ENCODE measurements around the gene CDK4.

Gene CDK4

DNA sequence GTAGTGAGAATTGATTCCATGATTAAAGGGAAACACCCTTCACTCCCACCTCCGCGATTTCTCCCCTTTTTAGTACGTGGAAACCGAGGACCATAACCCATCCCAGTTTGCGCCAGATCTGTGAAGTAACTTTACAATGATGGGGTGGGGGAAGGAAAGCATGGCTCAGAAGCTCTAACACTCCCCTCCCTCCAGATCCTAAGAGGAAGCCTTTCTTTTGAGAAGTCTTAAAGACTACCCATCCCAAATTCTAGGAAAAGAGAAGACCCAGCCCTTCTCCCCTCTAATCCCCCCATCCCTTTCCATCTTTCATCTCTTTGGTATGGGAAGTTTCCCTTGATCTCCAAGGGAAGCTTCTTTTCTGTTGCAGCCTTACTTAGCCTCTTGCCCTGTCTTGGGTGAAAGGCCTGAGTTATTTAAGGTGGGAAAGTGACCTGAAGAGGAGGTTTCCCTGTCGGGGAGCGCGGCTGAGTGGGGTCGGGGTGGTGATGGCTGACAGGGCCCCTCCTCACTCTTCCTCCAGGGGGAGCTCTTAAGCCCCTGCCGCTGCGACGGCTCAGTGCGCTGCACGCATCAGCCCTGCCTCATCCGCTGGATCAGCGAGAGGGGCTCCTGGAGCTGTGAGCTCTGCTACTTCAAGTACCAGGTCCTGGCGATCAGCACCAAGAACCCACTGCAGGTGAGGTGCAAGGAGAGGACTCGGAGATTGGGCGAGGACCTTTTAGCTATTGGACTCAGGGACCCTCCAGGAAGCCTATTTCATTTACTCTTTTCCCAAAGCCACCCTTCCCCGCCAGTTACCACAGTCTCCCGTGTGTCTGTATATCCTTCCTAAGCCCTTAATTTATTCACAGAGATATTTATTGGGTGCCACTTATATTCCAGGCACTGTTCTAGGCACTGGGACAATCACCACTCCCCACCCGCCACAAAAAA, 4.6 kb upstream of the CDK4 start:
- peak; percentile 56 to 68 for DNase-seq (ENCODE audit: low read depth in 2 of 2)

GRCh38 chr12:57755454-57756372, 3.6 kb upstream of the CDK4 start:
- DNase-seq (ENCODE audit: low read depth in 2 of 2), result no peak

DNA sequence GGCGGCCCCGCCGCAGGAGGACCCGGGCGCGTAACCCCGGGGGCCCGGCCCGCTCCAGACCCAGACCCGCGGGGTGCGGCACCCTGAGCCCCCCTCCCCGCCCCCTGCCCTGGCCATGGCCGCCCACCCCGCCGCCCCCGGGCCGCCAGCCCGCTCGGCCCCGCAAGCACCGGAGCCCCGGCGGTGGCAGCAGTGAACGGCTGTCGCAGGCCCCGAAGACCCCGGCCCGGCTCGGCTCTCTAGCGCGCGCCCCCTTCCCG, 3.0 kb upstream of the CDK4 start:
- no peak for DNase-seq (ENCODE audit: low read depth in 2 of 2)

DNA sequence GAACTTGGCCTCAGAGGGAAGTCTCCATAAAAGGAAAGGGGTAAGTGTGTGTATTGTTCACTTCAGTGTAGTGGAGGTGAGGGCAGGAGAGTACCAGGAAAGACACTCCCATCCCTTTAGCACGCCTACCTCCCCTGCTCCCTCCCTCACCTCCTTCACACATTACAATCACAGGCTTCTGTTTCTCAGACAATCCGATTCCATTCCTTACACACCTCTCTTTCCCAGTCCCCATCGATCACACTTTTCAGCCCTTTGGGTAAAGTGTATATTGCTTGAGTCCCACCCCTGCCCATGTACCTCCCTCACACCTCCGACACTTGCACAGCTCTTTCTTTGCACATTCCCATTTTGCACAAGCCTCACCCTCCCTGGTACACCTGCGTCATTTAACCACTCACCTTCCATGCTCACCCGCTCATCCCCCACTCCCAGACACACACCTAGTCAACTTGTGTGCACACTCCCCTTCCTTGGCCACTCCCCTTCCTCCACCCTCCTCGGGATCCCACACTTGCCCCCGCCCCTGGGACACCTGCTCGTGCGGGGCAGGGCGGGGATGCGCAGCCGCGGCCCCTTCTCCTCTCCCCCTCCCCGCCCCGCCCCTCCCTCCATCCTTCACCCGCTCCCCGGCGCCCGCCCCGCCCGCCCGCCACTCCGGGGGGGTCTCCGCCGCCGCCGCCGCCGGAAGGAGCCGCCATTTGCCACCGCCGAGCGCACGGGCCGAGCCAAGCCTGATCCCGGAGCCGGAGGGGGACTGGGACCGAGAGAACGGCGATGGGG, 2.5 kb upstream of the CDK4 start, which contains the start of gene MARCHF9:
TSS of gene MARCHF9 (plus strand) at position 693 of the 783 bp plus-strand sequence. CDS start 426 bp downstream, outside the sequence.
- DNase-seq (ENCODE audit: low read depth in 2 of 2), result peak; percentile 66 to 86

- DNase-seq (ENCODE audit: low read depth in 2 of 2), result no peak
Measured at GRCh38 chr12:57753756-57754337, 1.7 kb upstream of the CDK4 start.

DNA sequence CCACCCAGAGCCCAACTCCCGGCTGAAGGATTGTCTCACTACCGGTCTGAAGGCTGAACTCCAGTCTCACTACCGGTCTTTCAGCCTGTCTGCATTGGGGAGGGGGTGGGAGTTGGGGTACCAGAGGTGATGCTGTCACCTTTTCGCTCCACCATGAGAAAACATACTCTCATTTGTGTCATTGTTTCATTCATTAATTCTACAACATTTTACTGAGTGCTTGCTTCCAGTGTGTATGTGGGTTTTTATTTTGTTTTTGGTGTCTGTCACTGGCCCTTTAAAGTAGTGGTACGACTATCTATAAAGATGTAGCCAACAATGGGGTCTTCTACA, 524 bp upstream of the CDK4 start:
- DNase-seq (ENCODE audit: low read depth in 2 of 2), result no peak

DNA sequence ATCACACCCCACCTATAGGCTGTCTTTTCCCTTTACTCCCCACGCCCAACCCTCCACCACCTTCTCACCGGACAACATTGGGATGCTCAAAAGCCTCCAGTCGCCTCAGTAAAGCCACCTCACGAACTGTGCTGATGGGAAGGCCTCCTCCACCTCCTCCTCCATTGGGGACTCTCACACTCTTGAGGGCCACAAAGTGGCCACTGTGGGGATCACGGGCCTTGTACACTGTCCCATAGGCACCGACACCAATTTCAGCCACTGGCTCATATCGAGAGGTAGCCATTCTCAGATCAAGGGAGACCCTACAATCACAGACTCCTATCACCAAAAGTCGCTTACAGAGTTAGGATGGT, 700 bp downstream of the CDK4 start:
- DNase-seq (ENCODE audit: low read depth in 2 of 2), result no peak

- DNase-seq (ENCODE audit: low read depth in 2 of 2), result no peak
Measured at GRCh38 chr12:57750561-57751431, 1.3 kb downstream of the CDK4 start.

DNA sequence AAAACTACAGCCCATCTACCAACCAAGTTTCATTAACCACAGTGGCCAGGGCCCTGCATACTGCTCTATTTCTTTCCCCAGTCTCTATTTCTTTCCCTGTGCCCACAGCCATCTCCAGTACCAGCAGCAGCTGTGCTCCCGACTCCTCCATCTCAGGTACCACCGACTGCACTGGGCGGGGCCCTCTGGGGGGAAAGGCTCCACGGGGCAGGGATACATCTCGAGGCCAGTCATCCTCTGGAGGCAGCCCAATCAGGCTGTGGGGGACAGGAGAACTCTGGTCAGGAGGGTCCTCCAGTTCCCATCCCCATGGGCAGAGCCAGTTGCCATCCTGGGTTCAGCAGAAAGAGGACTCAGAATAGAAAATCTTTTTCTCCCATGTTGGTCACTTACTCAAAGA, 3.0 kb downstream of the CDK4 start:
- no peak for DNase-seq (ENCODE audit: low read depth in 2 of 2)

- no peak for DNase-seq (ENCODE audit: low read depth in 2 of 2)
Measured at GRCh38 chr12:57746025-57746424, 6.1 kb downstream of the CDK4 start.

DNA sequence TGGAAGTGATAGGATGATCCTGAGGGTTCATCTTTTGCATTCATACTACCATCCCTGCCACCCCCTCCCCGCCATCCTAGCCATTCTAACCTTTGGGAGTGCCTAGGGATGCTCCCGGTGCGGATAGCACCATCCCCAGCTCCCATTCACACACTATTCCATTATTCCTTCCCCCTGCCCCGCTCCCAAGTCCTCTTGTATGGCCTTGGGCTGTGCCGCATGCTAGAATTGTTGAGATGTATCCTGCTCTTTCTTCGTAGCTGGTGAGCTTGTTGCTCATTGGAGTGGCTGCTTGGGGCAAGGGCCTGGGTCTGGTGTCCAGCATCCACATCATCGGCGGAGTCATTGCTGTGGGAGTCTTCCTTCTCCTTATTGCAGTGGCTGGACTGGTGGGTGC, 6.6 kb downstream of the CDK4 start:
- DNase-seq (ENCODE audit: low read depth in 2 of 2), result no peak

DNA sequence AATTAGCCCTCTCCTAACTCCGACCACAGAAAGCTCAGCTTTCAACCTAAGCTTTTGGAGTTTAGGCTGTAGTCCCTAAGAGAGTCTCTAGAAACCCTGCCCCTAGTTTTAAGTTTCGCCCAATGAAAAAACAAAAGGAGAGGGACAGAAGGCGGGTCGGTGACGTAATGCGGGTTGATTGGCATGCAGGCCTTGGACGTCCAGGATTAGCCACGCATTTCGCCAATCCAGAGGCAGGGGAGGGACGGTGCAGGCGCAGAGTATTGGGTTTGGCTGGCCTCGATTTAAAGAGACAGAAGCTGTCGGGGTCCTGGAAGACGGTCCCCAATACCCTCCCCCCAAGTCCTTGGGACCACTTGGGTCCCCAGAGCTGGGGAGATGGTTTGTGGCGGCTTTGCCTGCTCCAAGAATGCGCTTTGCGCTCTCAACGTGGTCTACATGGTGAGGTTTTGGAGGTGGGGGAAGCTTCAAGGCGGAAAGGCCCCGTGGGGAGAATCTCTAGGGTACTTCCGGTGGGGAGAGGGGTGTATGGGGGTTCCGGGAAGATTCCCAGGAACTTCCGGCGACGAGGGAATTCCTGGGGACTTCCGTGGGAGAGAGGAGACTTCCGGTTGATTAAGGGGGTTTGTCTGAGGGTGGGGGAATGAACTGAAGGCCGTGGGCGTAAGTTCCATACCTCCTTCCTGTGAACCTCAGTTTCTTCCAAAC, 7.2 kb downstream of the CDK4 start, which contains the start of gene TSPAN31:
TSS of gene TSPAN31 (plus strand) at position 263 of the 708 bp plus-strand sequence. CDS start at position 379, 116 bp downstream.
- DNase-seq (ENCODE audit: low read depth in 2 of 2), result peak; percentile 91 to 94

- DNase-seq (ENCODE audit: low read depth in 2 of 2), result peak; percentile 45 to 61
Measured at GRCh38 chr12:57744194-57744776, 7.8 kb downstream of the CDK4 start.

DNA sequence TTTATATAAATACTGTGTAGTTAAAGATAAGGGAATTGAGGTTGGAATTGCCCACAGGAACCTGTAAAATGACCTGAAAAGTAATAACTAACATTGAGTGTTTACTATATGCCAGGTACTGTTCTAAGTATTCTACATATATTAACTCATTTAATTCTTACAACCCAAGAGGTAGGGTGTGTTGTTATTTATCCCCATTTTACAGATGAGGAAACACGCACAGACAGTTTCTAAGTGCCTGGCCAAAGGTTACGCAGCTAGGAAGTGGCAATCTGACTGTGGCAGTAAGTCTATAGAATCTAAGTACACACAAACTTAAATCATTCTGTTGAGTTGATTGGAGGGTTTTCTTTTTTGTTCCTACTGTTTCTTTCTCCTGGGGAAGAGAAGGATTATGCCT, 8.3 kb downstream of the CDK4 start:
- no peak for DNase-seq (ENCODE audit: low read depth in 2 of 2)

DNA sequence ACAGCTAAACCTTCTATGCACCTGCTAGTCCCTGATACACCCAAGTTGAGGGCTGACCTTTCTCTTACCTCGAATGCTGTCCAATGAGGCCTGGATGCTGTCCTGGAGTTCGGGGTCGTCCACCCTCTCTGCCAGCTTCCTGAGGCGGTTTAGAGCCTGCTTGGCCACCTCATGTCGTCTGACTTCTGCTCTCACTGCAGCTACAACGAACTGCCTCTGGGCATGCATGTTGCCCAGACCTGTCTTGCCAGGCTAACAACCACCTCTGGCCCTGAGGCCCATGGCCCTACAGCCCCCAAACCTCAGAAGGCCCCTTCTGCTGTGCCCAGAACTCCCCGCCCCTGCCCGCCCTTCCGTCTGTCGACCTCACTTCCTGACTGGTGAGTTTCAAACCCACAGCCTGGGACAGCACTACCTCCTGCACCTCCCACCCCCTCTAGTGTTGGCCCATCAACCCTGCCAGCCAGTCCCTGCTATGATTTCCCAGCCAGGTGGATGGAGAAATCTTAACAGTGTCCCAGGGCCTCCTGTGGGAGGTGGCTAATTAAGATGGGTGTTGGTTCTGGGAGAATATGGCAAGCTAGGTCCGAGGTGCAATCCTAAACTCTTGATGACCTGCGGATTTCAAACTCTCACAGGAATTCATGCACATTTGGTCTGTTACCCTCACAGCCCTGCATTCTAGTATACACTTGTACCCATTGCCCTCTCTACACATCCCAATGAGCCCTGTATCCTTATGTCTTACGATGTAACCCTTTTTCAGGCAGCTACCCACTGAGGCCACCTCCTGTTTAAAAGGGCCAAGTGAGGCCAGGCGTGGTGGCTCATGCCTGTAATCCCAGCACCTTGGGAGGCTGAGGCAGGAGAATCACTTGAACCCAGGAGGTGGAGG, 10.0 kb downstream of the CDK4 start:
- DNase-seq (ENCODE audit: low read depth in 2 of 2), result peak; percentile 51 to 76

- DNase-seq (ENCODE audit: low read depth in 2 of 2), result no peak
Measured at GRCh38 chr12:57741413-57741789, 10.7 kb downstream of the CDK4 start.

DNA sequence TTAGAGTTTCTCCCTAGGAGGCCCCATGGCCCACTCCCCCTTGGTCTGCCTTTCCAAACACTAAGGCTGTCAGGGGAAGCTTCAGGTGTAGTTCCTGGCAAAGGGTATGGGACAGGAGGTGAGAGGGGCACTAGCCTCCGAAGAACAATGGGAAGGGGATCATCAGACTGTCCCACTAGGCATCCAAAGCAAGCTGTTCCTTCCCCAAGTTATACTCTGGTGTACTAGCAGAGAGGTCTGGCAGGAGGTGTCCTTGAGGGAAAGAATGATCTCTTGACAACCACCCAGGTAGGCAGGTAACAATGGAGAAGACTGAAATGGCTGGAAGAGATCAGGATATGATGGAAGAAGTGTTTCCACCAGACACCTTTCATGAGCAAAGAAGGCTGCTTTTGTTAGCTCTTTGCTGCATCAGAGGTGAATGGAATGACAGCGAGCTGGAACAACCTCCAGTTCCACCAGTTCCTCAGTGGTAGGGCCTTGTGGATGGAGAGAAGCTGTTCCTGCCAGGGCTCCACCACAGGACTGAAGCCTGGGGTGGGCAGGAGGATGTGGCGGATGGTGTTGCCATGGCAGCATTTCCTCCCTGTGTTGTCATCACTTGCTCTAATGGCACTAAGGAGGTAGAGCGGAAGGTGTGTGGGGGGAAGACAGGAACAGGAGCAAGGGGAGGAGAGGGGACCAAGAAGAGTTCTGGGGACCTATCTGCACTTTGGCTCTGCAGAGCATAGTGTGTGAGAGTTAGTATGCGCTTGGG, 11.3 kb downstream of the CDK4 start:
- DNase-seq (ENCODE audit: low read depth in 2 of 2), result peak; percentile 50 to 69
